NT2/D1 (cell line): Measurements from ENCODE around the gene CENPX.

Experiments used
- DNase-seq: peaks from one replicate; pipeline ENCODE4 v3.0.0-alpha.2; 2011; ENCODE audit warnings: low read depth, low spot score
- H3K27me3 ChIP-seq: 2 replicates; pipeline ENCODE4 v1.6.0; 2011; ENCODE audit warnings: mild to moderate bottlenecking; ENCODE audit not compliant: insufficient read length, insufficient read depth
- H3K36me3 ChIP-seq: 2 replicates; pipeline ENCODE4 v1.6.1; 2011; ENCODE audit warnings: mild to moderate bottlenecking, low read length, mixed read lengths; ENCODE audit not compliant: insufficient read depth, insufficient read length
- H3K4me1 ChIP-seq: 2 replicates; pipeline ENCODE4 v1.5.1; 2011; ENCODE audit not compliant: insufficient read depth, insufficient read length
- H3K4me3 ChIP-seq: 2 replicates; pipeline ENCODE4 v1.5.1; 2011; ENCODE audit warnings: low read depth; ENCODE audit not compliant: insufficient read length
- H3K9ac ChIP-seq: 2 replicates; pipeline ENCODE4 v1.6.0; 2011; ENCODE audit warnings: low read depth; ENCODE audit not compliant: insufficient read length
- H3K9me3 ChIP-seq: 2 replicates; pipeline ENCODE4 v1.5.1; 2011; ENCODE audit warnings: mild to moderate bottlenecking, low read length; ENCODE audit not compliant: insufficient read depth
- SUZ12 ChIP-seq: IDR thresholded peaks from 2 replicates; pipeline ENCODE4 v1.6.1; 2011; ENCODE audit not compliant: insufficient read length, insufficient read depth; ENCODE audit errors: extremely low read depth
- YY1 ChIP-seq: IDR thresholded peaks from 2 replicates; pipeline ENCODE4 v1.6.1; 2011; ENCODE audit not compliant: insufficient read length, insufficient read depth
- ZNF274 ChIP-seq: IDR thresholded peaks from 2 replicates; pipeline ENCODE4 v1.6.1; 2011; ENCODE audit warnings: mild to moderate bottlenecking, low read depth, low read length

The CENPX gene

GRCh38 chr17:82036634-82037091, 14.0 kb upstream of the CENPX start:
- TF ChIP-seq SUZ12, result no peak
- no peak for TF ChIP-seq YY1
- TF ChIP-seq ZNF274, result no peak
- Histone ChIP-seq H3K36me3 (peaks cover 34% of the 10 kb centered on the region), H3K9ac (peak overlapping the region; percentile 81), H3K27me3 (peaks cover 15% of the 10 kb centered on the region), H3K4me3 (peak overlapping the region; percentile 83), H3K9me3 (no peaks in the 10 kb centered on the region), H3K4me1 (peaks cover 30% of the 10 kb centered on the region)
- no peak for DNase-seq

- Histone ChIP-seq H3K27me3 (peaks cover 15% of the 10 kb centered on the region), H3K4me3 (peak overlapping the region; percentile 83), H3K9me3 (no peaks in the 10 kb centered on the region), H3K9ac (peak overlapping the region; percentile 81), H3K36me3 (peaks cover 34% of the 10 kb centered on the region), H3K4me1 (peaks cover 30% of the 10 kb centered on the region)
- TF ChIP-seq ZNF274 (no peak), SUZ12 (no peak), YY1 (no peak)
- no peak for DNase-seq
These were observed 13.4 kb upstream of the CENPX start for GRCh38 chr17:82035956-82036633.

GRCh38 chr17:82035488-82035887, 12.8 kb upstream of the CENPX start:
- Histone ChIP-seq H3K4me3 (no peak overlapping the region), H3K27me3 (peaks cover 15% of the 10 kb centered on the region), H3K36me3 (peaks cover 34% of the 10 kb centered on the region), H3K9me3 (no peaks in the 10 kb centered on the region), H3K9ac (peak overlapping the region; percentile 63), H3K4me1 (peaks cover 33% of the 10 kb centered on the region)
- TF ChIP-seq SUZ12 (no peak), ZNF274 (no peak), YY1 (no peak)
- no peak for DNase-seq

GRCh38 chr17:82034371-82035011, 11.8 kb upstream of the CENPX start:
- Histone ChIP-seq H3K9ac (peak overlapping the region; percentile 36), H3K27me3 (peaks cover 11% of the 10 kb centered on the region), H3K36me3 (peaks cover 39% of the 10 kb centered on the region), H3K4me1 (peaks cover 38% of the 10 kb centered on the region), H3K9me3 (no peaks in the 10 kb centered on the region), H3K4me3 (no peak overlapping the region)
- TF ChIP-seq YY1, result no peak
- no peak for TF ChIP-seq SUZ12
- no peak for TF ChIP-seq ZNF274
- no peak for DNase-seq

GRCh38 chr17:82033359-82034085, 10.8 kb upstream of the CENPX start:
- no peak overlapping the region for H3K9ac ChIP-seq

GRCh38 chr17:82031885-82032627, 9.4 kb upstream of the CENPX start:
- peaks cover 38% of the 10 kb centered on the region for H3K4me1 ChIP-seq
- peak overlapping the region; percentile 73 for H3K4me3 ChIP-seq
- TF ChIP-seq YY1 (no peak), SUZ12 (no peak), ZNF274 (no peak)
- H3K27me3 ChIP-seq, result peaks cover 10% of the 10 kb centered on the region
- no peak for DNase-seq
- peak overlapping the region; percentile 93 for H3K9ac ChIP-seq
- H3K9me3 ChIP-seq, result no peaks in the 10 kb centered on the region
- H3K36me3 ChIP-seq, result peaks cover 56% of the 10 kb centered on the region

More at GRCh38 chr17:82033359-82034085, 10.8 kb upstream of the CENPX start:
- Histone ChIP-seq H3K27me3 (peaks cover 10% of the 10 kb centered on the region), H3K36me3 (peaks cover 49% of the 10 kb centered on the region), H3K9me3 (no peaks in the 10 kb centered on the region), H3K4me1 (peaks cover 38% of the 10 kb centered on the region), H3K4me3 (no peak overlapping the region)
- TF ChIP-seq SUZ12 (no peak), ZNF274 (no peak), YY1 (no peak)
- no peak for DNase-seq
